GM12874 (cell line): Measurements from ENCODE around the gene SDK2.

Source experiments
- TF ChIP-seq, protein P1 (sequence below): IDR thresholded peaks from 2 replicates; pipeline ENCODE4 v1.5.1; 2011; ENCODE audit warnings: low read depth, mild to moderate bottlenecking, control low read depth, low read length, moderate library complexity; ENCODE audit not compliant: insufficient read depth

Gene SDK2

DNA sequence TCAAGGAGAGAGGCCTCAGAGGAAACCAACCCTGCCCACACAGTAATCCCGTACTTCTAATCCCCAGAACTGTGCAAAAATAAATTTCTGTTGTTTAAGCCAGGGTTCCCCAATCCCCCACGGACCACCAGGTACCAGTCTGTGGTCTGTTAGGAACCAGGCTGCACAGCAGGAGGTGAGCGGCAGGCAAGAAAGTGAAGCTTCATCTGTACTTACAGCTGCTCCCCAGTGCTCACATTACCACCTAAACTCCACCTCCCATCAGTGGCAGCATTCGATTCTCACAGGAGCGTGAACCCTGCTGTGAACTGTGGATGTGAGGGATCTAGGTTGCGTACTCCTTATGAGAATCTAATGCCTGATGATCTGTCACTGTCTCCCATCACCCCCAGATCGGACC lies 231.3 kb downstream of the SDK2 start:
- TF ChIP-seq, protein P1, sequence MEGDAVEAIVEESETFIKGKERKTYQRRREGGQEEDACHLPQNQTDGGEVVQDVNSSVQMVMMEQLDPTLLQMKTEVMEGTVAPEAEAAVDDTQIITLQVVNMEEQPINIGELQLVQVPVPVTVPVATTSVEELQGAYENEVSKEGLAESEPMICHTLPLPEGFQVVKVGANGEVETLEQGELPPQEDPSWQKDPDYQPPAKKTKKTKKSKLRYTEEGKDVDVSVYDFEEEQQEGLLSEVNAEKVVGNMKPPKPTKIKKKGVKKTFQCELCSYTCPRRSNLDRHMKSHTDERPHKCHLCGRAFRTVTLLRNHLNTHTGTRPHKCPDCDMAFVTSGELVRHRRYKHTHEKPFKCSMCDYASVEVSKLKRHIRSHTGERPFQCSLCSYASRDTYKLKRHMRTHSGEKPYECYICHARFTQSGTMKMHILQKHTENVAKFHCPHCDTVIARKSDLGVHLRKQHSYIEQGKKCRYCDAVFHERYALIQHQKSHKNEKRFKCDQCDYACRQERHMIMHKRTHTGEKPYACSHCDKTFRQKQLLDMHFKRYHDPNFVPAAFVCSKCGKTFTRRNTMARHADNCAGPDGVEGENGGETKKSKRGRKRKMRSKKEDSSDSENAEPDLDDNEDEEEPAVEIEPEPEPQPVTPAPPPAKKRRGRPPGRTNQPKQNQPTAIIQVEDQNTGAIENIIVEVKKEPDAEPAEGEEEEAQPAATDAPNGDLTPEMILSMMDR = no peak

DNA sequence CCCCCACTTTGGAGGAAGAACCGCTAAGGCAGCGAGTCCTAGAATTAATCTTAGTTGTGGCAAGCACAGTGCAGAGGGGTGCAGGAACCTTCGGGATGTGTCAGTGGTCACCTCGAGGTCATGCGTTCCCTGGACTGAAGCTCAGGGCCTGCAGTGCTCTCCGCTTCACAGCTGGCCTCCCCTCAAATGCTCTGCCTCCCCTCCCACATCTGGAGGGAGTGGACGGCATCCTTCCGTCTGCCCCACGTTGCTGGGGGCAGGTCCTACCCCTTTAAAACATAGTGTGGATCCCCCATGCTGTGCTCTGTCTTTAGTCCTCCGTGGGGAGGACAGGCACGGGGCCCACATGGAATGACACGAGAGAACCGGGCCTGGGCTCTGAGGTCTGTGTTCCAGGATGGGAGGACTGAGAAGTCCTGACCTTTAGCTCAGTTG lies 232.9 kb downstream of the SDK2 start:
- TF ChIP-seq, protein P1 = no peak

DNA sequence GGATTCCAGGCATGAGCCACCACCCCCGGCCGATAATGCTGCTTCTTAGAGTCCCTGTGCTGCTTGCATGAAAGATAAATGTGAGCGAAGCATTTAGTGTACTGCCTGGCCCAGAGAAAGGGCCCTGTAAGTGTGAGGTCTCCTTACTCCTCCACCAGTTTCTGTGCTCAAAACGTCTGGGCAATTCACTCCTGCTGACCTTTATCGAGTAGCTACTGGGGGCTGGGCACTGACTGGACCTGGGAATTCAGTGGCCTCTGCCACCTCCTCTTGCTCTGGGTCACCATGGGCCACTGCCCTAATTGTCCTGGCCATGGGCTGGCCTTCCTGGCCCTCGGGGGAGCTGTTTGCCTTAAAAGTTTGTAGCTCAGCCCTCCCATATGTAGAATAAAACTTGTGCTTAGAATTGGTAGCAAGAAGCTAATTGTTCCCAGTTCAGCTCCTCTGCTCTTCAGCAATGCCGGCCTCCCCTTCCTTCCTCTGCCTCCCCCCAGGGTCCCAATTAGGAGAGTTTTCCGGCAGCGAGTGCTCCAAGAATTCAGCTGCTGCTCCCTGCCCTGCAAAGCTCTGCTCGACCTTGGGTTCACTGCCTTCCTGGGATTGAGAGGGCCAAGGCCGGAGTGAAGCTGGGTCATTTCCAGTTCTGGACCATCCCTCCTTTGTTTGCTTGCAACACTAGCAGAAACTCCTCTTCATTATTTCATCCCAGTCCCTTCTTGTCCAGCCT lies 233.5 kb downstream of the SDK2 start:
- TF ChIP-seq, protein P1 = no peak

DNA sequence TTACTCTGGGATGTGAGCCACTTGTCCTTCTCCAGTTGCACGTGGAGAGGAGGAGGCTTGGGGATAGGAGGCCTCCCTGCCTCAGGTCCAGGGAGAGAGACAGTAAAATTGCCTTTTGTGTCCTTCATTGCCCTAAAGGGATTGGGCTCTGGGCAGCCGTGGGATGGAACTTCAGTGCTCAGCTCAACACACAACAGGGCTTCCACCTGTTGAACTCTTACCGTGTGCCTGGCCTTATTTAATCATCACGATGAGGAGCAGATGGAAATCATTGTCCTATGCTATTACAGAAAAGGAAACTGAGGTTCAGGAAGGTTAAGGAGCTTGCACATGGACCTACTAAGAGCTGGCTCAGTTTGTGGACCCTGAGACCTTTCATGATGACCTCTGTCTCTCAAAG lies 240.0 kb downstream of the SDK2 start:
- TF ChIP-seq, protein P1 = no peak

DNA sequence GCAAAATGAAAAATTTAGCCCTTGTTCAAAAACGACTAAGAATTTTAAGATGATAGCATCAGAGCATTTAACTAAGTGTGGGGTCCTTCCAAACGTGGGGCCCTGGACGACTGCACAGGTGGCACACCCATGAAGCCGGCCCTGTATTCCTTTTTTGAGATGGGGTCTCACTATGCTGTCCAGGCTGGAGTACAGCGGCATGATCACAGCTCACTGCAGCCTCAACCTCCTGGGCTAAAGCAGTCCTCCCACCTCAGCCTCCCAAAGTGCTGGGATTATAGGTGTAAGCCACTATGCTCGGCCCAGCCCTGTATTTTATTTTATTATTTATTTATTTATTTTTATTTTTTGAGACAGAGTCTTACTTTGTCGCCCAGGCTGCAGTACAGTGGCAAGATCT lies 241.8 kb downstream of the SDK2 start:
- TF ChIP-seq, protein P1 = no peak

DNA sequence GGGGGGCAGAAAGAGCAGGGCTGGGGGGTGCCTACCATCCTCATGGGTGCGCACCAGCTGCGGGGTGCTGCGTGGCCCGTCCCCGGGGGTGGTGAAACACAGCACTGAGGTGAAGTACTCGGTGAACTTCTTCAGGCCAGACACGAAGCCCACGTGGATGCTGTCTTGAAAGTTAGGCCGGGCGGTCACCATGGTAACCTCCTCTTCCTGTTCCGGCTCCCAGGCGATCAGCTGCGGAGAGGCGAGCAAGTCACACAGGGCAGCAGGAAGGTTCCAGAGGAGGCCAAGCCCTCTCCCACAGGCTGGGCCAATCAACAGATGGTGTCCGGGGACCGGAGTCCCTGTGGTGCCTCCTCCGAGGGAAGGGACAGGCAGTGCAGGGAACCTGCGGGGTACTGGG lies 242.3 kb downstream of the SDK2 start:
- TF ChIP-seq, protein P1 = no peak

DNA sequence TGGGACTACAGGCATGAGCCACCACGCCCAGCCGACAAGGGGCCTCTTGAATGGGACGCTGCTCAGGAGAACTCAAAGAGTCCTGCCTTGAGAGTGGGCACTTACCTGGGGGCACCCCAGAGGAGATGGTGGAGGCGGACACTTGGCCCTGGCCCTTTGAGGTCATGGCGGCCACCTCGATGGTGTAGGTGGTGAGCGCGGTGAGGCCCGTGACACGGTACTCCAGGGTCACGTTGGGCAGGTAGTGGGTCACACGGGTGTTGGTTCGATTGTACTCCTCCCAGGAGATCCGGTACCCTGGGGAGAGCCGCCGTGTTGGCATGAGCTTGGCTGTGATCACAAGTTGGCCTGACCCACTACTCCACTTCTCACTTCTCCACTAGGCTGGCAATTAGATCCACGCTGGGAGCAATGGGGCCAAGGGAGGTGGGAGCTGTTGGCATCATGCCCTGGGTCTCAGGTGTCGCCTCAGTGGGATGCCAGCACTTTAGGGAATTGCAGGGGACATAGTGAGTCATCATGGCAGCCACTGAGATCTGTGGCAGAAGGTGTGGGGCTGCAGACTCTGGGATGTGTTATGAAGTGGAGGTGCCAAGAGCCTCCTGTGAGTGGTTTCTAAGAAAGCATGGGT lies 243.2 kb downstream of the SDK2 start:
- TF ChIP-seq, protein P1 = no peak
